Measurements from ENCODE around the gene ZMYND8.
A peak's percentile ranks its signal among the peaks of the same experiment; 100 is the strongest.

Gene ZMYND8

DNA sequence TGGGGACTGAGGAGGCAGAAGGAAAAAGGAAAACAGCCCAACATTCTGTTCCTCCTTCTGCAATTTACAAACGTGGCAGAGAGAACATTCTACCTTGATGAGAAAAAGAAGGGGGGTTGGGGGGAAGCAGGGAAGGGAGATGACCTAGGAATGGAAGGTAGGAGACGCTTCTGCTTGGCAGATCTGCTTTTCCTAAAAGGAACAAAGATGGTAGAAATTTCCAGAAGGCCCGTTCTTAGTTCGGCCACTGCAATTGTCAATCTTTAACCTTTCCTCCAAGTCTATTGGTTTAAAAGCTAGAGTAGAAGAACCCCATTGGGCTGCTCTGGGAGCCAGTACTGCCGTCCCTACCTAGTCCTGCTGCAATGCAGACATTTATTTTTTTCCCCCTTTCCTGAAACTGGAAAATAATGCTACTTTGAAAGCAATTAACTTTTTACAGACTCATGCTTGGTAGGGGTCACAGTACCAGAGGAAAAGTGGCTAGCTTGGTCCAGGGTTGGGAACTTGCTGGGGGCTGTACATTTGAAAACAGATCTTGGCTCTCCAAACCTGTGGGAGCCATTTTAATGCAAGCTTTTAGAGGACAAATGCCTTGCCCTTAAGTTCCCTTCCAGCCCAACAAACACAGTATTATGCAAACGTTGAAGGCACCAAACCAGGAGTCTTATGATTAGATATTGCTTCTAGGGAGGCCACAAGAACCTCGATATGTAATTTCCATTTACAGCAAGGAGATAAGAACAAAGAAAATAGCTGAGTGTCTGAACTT is 2.6 kb downstream of the ZMYND8 start:
- no peak for DNase-seq

DNA sequence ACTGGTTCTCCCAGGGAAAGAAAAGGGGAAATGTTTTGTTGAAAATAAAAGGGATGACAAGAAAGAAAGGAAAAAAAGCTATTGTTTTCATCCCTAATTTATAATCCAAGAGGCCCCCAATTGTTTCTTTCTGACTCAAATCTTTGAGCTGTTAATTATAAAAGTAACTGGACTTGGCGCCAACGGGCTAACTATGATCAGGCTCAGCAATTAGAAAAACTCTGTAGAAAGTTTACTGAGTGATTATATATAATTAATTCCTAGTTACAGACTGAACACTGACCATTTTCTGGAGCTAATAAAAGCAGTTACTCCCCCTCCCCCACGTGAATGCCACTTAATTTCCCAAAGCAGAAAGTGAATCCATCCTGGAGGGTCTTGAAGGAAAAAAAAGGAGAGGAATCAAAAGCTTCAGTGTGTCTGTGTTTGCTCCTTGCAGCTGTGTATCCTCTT is 3.2 kb downstream of the ZMYND8 start:
- no peak for DNase-seq

DNA sequence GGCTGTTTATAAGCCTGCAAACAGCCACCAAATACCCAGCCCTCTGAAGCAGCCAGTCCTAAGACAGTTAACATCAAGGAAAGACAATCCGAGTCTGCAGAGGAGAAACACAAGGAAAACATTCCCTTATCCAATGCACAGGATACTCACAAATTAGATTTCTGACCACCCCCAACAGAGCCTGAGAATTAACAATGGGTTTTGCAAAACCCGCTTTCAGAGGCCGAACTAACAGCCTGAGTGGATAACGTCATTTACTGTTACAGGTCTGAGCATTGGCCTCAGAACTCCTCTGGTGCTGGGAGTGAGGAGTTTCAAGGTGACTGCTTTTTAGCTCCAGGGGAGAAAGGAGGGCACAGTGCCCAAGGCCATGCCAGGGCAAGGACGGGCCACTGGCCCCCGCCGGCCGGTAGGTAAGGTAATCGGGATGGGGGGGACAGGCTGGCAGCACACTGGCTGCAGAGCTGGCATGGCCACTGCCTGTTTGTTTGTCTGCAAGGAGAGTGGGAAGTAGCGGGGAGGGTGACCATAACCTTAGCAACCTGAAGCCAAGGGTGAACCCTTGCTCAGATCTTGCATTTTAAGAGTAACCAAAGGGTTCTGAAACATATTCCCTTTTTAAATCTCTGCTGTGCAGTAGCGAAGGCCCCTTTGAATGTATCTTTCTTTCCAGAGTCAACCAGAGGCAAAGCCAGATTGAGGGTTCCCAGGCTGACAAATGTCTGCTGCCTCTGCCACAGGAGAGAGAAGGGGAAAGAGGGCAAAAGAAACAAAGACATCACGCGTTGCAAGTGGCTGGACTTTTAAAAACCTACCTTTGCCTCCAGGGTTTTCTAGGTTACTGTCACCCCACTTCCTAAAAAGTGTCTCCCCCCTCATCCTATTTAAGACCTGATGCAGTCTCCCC is 3.9 kb downstream of the ZMYND8 start:
- no peak for DNase-seq

DNA sequence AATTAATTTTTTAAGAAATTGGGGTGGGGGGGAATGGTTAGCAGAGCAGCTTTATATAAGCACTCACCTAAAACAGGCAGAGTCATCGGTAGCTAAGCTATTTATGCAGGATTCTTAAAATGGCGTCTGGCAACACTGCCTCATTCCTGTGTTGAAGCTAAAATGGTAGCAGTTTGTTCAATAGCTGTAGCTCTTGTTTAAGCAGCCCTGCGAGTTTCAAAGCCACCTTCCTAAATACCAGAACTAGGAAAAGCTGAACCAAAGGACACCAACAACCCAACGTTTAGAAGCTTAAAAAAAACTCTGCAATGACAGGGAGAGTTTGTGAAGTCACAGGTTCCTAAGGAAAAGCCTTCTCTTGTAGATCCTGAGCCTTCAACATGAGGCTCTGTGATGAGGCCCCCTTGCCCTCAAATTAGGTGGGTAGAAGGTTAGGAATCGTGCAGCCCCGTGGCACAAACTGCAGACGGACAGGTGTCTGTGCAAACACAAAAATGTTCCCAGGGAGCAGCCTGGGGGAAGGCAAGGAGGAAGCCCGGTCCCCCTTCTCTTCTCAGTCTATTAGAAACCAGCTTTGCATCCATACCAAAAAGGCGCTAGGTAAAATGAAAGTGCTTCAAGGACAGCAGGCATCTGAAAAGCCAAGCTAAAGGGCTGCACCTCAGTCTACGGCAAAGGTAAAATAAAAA is 4.7 kb downstream of the ZMYND8 start:
- no peak for DNase-seq

DNA sequence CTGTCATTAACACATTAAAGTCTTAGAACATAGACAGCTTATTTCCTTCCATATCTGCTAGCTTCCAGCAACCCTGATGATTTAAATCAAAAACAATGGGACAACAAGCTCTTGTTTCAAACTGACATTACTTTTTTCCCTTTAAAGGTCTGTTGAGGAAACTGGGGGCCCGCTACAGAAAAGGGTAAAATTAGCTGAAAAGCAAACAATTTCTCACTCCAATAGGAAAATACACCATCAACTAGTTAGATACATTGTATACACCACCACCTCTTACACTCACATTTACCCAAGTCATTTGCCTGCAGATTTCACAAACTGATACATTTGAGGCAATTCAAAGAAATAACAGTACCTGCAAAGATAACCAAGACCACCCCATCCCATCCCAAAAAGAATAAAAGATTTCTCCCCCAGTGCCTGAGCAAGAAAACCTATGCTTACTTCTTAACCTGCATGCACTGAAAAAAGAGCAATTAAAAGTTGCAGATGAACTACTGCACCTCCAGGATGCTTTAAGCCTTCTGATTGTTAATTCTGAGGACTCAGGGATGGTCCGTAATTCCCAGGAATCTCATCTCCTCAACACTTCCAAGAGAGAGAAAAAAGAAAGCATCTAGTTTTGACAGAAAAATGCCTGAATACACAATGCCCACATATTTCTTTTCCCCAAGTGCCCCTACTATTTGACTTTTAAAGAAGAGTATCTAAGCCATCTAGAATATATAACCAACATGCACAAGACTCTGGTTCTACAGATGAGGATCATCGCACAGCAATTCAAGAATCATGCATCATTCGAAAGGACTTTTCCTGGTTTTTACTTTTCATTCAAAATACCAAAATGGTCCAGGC is 5.6 kb downstream of the ZMYND8 start:
- no peak for DNase-seq

DNA sequence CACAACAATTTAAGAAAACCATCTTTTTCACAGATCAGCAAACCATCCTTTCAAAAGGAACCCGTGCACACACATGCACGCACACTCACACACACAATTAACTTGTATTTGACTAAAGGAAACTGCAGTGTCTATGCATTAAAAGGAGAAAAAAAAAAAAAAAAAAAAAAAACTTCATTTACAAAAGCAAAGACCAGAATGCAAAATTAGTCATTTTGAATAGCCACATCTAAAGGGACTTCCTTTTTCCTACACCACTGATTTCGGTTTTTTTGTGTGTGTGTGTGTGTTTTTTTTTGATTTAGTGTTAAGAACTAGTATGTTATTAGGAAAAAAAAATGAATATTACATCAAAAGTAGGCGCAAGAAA is 6.3 kb downstream of the ZMYND8 start:
- DNase-seq = peak; percentile 62

DNA sequence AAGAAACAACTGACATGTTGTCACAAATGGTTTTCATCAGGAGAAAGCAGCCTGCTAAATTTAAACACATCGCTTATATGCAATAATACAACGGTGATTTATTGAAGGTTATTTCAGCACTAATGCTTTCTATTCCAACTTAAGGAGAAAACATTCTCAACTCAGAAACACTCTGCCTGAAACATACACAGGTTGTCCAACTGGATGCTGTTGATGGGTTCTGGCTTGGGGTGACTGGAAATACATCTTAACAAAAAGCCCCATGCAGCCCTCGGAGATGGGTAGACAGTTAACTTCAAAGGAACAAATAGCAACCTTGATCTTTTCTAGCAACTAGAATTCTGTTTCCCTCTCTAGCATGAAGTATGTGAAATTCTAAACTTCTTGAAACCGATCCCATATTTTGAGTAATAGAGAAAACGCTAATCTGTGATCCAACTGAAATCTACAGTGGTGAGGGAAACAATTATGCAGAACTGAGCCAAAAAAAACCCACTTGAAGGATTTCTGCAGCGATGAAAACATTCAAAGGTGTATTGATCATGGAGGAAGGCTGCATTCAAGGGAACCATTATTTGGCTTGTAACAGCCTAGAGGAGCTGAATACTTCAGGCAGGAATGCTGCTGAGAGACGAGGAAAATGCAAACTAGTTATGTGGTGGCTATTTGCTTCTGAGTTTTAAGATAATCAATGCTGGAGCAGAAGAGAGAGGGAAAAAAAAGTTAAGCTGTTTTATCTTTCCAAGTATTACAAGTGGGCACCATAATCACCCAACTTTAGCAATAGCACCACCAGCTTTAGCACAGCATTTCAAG is 6.9 kb downstream of the ZMYND8 start:
- DNase-seq = no peak

DNA sequence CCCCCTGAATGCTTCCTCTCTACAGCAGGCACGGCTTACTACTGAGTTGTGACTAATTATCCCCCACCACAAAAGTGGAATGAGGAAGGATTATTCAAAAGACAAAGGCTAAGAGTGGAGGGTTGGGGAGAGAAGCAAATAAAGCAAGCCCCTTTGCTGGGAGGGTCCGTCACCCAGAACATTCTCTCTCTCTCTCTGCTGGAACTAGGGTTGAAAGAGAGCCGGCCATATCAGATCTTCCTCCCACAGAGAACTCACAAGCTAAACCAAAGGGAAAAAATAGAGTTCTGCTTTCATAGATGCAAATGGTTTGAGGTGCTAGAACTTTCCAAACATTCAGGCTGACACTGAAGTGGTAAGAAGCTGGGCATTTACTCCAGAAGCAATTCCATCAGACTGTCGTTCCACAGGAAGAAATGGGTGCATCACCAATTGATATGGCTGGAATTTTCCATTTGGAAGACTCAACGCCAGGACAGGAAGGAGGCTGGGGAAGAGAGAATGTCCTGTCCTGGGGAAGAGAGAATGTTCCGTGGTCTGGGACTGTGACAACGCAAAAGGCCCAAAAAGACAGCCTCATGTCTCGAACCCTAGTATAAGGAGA is 7.9 kb downstream of the ZMYND8 start:
- no peak for DNase-seq

DNA sequence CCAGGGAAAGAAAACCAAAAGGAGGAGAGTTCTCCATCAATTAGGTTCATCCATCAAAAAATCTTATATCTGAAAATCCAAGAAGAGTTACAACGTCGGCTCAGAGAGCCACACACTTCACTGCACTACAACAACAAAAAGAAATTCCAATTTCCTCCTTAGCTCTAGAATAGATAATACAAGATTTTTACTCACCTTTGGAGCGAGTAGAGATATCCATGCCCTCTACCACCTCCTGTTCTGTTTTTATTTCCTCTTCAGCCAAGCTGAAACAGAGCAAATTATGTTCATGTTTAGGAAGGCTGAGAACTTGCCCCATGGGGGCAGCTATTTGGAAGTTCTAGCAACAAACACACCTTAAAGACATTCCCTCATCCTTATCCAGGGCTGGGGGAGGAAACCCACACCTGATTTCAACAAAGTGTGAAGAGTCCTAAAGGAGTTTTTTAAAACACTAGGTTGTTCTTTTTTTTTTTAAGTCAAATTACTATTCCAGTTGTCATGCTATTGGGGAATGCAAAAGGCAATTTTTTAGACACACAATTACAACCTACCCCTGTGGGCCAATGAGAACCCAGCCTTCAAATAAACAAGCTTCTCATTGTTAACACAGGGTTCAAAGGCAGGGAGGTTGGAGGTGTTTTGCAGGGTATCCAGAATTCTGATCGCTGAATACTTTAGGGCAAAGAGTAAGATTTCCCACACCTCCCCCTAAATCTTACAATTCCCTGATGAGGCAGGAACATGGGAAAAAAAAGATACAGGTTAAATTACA is 8.7 kb downstream of the ZMYND8 start:
- no peak for DNase-seq

DNA sequence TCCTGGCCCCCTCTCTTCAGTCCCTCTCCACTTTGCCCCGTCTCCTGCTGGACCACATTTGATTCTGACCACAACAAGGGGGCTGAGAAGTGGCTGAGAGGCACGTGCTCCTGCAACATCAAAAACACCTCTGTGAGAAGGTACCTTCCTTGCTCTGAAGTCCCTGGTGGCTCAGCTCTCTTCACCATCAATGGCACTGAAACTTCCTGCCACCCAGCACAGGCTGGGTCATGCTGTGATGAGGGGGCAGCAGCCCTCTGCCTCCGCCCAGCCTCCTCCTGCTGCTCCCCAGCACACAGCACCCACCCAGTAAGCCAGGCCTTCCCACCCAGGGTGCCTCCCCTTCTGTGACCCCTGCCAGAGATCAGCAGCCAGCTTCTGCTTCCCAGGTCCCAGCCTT is 10.3 kb downstream of the ZMYND8 start:
- DNase-seq = no peak

DNA sequence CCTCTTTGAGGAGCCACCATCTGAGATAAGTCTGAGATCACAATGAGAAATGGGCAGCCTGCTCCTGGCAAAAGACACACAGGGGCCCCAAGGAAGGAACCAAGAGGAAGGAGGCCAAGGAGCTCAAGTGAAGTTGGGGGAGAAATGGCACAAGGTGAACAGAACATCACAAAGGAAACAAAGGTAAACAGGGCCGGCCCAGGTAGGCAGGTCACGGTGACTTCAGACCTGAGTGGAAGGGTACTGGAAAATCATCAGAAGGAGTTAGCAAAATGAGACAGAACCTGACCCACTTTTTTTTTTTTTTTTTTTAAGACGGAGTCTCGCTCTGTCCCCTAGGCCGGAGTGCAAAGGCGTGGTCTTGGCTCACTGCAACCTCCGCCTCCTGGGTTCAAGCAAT is 11.3 kb downstream of the ZMYND8 start:
- no peak for DNase-seq

DNA sequence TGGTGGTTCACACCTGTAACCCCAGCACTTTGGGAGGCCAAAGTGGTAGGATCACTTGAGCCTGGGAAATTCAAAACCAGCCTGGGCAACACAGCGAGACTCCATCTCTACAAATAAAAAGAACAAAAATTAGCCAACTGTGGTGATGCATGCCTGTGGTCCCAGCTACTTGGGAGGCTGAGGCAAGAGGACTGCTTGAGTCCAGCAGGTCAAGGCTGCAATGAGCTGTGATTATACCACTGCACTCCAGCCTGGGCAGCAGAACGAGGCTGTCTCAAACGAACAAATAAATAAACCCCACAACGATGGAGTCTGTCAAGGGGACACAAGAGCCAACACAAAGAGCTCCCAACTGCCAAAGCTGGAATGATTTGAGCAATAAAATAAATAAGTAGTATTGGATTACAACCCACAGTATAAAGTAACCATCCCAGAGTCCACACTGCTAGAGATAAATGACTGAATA is 13.5 kb downstream of the ZMYND8 start:
- DNase-seq = no peak

DNA sequence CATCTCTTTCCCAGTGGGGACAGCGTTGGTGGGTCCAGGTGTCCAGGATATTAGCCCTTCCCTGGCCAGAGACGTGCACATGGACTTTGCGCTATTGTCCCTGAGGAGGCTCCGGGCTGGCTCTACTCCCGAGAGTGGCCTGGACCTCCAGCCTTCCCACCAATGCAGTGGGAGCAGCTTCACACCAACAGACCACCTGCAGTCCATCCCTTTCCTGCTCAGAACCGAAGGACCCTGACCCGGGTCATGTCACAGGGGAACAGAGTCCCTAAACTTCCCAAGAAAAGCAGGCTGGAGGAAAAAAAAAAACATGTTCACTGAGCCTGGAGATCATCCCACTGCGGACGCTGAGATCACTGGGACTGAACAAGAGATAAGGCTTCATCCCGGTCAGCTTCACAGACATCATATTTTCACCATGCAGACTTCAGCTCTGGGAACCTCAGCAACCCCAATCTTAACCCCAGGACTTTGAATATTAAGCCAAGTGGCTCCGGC is 18.3 kb downstream of the ZMYND8 start:
- DNase-seq = no peak

DNA sequence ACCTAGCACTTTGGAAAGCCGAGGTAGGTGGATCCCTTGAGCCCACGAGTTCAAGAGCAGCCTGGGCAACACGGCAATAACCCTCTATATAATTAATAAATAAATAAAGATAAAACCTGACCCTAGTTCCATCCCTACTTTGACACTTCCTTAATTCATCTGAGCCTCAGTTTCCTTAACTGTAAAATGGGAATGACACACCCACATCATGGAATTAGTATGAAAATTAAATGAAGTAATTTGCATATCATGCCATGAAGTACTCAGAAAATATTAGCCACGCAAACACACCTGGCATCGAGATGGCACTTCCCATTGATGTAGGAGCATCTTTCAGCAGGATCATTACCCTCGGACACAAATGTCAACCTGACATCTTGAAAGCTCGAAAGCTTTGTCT is 19.1 kb downstream of the ZMYND8 start:
- no peak for DNase-seq

DNA sequence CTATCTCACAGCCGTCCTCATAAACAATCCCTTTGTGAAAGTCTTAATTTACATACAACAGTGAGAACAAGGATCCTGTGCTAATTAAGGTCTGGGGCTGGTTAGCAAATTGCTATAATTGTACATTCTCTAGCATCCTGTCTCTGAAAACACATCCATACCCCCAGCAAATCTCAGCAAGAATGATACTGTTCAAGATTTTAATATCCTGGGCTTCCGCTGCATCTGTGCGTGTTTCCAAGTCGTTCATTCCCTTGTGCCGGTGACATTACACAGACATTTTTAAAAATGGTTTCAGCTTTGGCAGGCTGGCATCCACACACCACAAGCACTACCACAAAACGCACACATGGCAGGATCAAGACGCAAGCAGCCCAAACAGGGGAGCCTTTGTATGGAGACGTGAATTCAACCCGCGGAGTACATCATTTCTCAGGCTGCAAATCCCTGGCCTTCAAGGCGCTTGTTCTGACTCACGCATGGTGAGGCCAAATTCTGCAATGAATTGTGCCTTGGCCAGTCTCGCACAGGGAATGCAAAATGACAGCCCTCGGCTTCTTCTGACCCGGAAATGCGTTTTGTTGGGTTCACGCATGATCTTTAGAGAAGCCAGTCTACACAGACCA is 20.3 kb downstream of the ZMYND8 start:
- DNase-seq = no peak

DNA sequence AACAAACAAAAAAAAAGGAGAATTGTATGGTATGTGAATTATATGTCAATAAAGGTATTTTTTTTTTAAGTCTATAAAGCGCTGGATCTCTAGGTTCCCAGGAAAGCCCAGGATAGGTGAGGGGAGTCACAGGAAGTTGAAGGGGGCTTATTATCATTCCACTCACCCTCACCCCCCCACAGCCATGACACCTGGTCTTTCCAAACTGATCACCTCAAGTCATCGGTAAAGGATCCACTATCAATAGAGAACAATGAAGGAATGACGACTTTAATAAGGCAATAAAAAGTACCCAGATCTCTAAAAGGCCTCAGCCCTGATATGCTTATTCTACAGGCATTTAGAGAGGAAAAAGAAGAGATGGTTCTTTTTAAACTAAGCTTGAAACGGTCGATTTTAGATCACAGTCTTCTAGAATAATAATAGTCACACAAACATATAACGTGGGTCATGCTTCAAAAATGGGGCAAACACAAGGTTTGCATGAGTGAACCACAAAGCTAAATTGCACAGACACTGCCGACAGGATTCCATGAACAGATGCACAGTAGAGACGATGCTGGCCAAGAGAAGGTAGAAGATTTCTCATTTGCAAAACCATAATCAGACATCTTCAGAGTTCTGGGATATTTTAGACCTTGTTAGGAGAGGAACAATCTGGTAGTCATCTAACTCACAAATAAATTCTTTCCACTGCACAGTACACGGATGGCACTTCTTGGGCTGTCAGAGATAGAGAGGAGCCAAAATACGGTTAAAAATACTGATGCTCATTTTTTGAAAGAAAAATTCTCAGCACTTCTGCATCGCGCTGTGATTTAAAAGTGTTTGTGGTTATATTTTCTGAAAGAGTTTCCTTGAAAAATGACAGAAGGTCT is 21.0 kb downstream of the ZMYND8 start:
- DNase-seq = no peak

DNA sequence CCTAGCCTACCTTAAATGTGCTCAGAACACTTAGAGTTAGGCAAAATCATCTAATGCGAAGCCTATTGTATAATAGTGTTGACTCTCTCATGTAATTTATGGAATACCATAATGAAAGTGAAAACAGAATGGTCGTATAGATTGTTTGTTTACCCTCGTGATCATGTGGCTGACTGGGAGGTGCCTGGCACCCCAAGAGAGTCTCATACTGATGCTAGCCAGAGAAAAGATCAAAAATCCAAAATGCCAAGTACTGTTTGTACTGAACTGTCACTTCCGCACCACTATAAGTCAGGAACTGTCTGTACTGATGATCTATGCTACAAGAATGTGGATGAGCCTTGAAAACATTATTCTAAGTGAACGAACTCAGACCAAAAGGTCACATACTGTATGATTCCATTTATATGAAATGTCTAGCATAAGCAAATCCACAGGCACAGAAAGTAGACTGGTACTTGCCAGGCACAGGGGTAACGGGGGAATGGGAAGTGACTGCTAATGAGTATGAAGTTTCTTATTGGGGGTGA is 22.4 kb downstream of the ZMYND8 start:
- no peak for DNase-seq
